GM12873 (cell line): ENCODE measurements around the gene DNASE1L1.

Experiments
- CTCF ChIP-seq: IDR thresholded peaks from 2 replicates; pipeline ENCODE4 v1.5.1; 2012; ENCODE audit warnings: low read depth, mild to moderate bottlenecking, moderate library complexity, low read length, control low read depth; ENCODE audit not compliant: insufficient read depth; ENCODE audit errors: missing control alignments

The DNASE1L1 gene

GRCh38 chrX:154409222-154409871, at the start of gene DNASE1L1:
TSS of gene DNASE1L1 (minus strand) at chrX:154409254. CDS start at chrX:154405568, 3,686 bp downstream.
- TF ChIP-seq CTCF = no peak

GRCh38 chrX:154458116-154458953, 49.3 kb upstream of the DNASE1L1 start, which contains the start of gene PLXNA3:
TSS of gene PLXNA3 (plus strand) at chrX:154458281. CDS start at chrX:154460184, 1,903 bp downstream.
- no peak for TF ChIP-seq CTCF

GRCh38 chrX:154457491-154458115, 48.5 kb upstream of the DNASE1L1 start:
- no peak for TF ChIP-seq CTCF

GRCh38 chrX:154452823-154453222, 43.8 kb upstream of the DNASE1L1 start:
- no peak for TF ChIP-seq CTCF

GRCh38 chrX:154450312-154450711, 41.3 kb upstream of the DNASE1L1 start:
- TF ChIP-seq CTCF = no peak

GRCh38 chrX:154449618-154450017, 40.6 kb upstream of the DNASE1L1 start:
- TF ChIP-seq CTCF = no peak

- TF ChIP-seq CTCF = no peak
Observed at GRCh38 chrX:154448484-154448883, 39.4 kb upstream of the DNASE1L1 start.
